Adipocyte (in vitro differentiated cells): ENCODE measurements around the gene BCO2.
A peak's percentile ranks its signal among the peaks of the same experiment; 100 is the strongest.

Experiments
- DNase-seq: peaks from one replicate; pipeline ENCODE4 v3.0.0-alpha.2; 2015; ENCODE audit warnings: low read depth
- H3K27me3 ChIP-seq: replicated peaks from 2 replicates; pipeline ENCODE4 v1.7.0; 2013; ENCODE audit warnings: mild to moderate bottlenecking, low read length, moderate library complexity; ENCODE audit not compliant: control insufficient read depth, insufficient read depth
- H3K36me3 ChIP-seq: 2 replicates; pipeline ENCODE4 v1.7.0; 2013; ENCODE audit warnings: low read length, mild to moderate bottlenecking, moderate library complexity; ENCODE audit not compliant: control insufficient read depth, insufficient read depth, severe bottlenecking
- H3K4me1 ChIP-seq: 2 replicates; pipeline ENCODE4 v1.7.0; 2013; ENCODE audit warnings: mild to moderate bottlenecking, low read length, moderate library complexity; ENCODE audit not compliant: control insufficient read depth, insufficient read depth
- H3K4me3 ChIP-seq: 2 replicates; pipeline ENCODE4 v1.7.0; 2013; ENCODE audit warnings: mild to moderate bottlenecking, low read length, moderate library complexity
- H3K9ac ChIP-seq: 2 replicates; pipeline ENCODE4 v1.7.0; 2013; ENCODE audit warnings: mild to moderate bottlenecking, low read length, moderate library complexity
- H3K9me3 ChIP-seq: 2 replicates; pipeline ENCODE4 v1.7.0; 2013; ENCODE audit warnings: mild to moderate bottlenecking, low read length, moderate library complexity; ENCODE audit not compliant: control insufficient read depth

The BCO2 gene

DNA sequence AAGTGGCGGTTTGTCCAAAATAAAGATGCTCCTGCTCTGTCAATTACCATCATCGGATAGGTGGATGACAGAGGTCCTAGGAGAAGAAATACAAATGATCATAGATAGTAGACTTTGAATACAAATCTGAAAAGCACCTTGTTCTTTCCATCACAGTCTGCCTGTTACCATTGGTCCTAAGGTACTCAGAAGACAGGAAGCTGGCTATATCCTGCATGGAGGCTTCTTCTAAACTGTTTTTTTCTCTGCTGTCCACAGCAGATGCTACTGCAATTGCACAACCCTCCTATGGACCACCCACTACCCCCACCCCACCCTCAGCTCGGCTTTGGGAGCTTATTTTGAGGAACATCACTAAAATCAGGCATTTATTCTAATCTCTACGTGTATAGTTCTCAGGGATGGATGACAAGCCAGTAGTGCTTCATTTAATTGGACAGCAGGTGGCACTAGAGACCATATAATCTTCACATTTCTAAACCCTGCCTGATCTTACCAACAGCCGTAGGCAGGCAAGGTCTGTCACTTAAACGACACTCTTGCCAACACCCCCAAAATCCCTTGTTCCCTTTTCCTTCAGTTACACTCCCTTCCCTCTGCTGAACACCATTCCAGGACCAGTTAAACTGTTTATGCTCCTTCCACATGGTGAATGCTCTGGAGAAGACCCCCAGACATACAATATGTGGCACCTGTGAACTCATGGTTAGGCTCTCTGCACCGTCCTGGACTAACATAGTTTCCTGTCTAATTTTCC, 44.3 kb downstream of the BCO2 start:
- DNase-seq = peak; percentile 88

DNA sequence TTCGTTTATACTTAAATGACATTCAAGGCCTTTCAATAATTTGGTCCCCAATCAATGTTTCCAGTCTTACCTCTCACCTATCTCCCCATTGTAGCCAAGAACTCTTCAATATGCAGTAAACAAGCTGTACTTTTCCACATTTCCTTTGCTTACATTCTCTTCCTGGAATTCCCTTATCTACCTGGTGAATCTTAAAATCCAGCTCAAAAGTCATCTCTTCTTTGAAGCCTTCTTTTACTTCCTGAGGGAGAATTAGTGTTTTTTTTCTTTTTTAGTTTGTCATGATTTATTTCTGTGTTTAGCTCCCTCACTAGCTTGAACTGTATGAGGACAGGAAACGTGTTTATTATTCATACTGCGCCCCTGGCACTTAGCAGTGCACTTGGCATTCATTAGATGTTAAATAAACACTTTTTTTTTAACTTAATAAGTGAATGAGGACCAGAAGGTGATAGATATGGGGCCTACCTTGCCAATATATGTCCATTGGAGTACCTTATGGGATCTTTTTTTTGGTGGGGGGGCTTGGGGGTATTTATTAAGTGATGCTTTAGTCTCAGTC, 46.0 kb downstream of the BCO2 start:
- DNase-seq = no peak
- Histone ChIP-seq H3K36me3 (no peaks in the 10 kb centered on the region), H3K27me3 (no peaks in the 10 kb centered on the region), H3K9ac (no peak overlapping the region), H3K9me3 (no peaks in the 10 kb centered on the region), H3K4me3 (no peak overlapping the region), H3K4me1 (peaks cover 7% of the 10 kb centered on the region)

More for the DNA sequence above, 44.3 kb downstream of the BCO2 start:
- Histone ChIP-seq H3K4me1 (peaks cover 7% of the 10 kb centered on the region), H3K36me3 (no peaks in the 10 kb centered on the region), H3K9me3 (no peaks in the 10 kb centered on the region), H3K4me3 (no peak overlapping the region), H3K9ac (no peak overlapping the region), H3K27me3 (no peaks in the 10 kb centered on the region)

DNA sequence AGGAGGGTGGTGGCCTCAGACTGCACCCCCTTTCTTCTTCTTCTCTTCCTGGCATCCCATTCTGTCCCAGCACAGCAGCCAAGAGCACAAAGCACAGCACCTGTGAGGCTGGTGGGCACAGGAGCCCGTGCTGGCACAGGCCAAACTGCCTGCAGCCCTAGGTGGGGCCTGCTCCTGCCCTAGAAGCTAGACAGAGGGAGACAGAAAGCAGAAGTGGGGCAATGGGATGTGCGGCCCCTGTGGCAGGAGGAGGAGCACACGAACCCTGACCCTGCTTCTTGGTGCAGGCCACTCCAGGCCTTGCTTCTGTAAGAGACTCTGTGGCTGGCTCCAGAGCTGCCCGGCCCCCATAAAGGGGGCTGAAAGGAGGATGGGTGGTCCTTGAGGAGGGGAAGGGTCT, 47.0 kb downstream of the BCO2 start:
- H3K4me1 ChIP-seq = peaks cover 6% of the 10 kb centered on the region
- no peak for DNase-seq
- no peaks in the 10 kb centered on the region for H3K36me3 ChIP-seq
- H3K4me3 ChIP-seq = no peak overlapping the region
- H3K9me3 ChIP-seq = no peaks in the 10 kb centered on the region
- H3K9ac ChIP-seq = no peak overlapping the region
- no peaks in the 10 kb centered on the region for H3K27me3 ChIP-seq

DNA sequence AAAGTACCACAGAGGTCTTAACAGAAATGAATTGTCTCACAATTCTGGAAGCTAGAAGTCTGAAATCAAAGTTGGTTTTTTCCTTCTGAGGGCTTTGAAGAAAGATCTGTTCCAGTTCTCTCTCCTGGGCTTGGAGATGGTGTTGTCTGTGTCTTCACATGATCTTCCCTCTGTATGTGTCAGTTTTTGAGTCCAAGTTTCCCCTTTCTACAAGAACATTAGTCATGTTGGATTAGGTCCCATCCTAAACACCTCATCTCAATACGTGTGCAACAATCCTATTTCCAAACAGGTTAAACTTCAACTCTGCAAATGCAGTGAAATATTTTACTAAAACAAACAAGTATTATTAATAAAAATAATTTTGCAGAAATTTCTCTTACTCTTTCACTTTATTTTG, 47.8 kb downstream of the BCO2 start:
- Histone ChIP-seq H3K27me3 (no peaks in the 10 kb centered on the region), H3K4me3 (no peak overlapping the region), H3K9me3 (no peaks in the 10 kb centered on the region), H3K36me3 (no peaks in the 10 kb centered on the region), H3K4me1 (peaks cover 15% of the 10 kb centered on the region), H3K9ac (no peak overlapping the region)
- no peak for DNase-seq

DNA sequence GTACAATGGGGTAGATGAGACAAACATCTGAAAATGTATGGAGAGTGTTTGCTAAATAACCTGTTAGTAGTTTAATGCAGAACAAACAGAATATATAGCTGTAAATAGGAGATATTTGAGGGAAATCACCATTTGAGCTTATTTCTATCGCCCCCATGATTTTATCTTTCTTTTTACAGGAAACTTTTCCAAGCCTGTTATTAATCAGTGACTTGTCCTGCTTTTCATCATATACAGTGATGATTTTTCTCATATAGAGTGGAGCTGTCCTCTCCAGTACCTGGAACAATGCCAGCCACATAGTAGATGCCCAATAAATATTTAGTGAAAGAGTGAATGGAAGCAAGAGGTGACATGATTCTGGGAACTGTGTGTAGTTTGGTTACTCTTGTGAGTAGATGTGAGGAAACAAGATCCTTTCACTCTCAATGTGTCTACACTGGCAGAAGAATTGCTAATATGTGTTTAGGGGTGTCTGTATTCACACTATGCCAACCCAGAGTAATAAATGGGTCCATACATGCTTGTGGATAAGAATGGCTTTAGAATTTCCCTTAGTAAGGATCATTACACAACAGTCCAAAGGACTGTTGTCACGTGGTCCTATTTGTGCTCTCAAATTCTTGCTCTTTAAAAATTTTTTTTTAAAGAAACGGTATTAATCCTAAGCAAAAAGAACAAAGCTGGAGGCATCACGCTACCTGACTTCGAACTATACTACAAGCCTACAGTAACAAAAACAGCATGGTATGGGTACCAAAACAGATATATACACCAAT, 48.6 kb downstream of the BCO2 start:
- H3K9me3 ChIP-seq = no peaks in the 10 kb centered on the region
- H3K36me3 ChIP-seq = peaks cover 6% of the 10 kb centered on the region
- peaks cover 16% of the 10 kb centered on the region for H3K4me1 ChIP-seq
- no peak overlapping the region for H3K9ac ChIP-seq
- H3K27me3 ChIP-seq = no peaks in the 10 kb centered on the region
- no peak for DNase-seq
- H3K4me3 ChIP-seq = no peak overlapping the region

DNA sequence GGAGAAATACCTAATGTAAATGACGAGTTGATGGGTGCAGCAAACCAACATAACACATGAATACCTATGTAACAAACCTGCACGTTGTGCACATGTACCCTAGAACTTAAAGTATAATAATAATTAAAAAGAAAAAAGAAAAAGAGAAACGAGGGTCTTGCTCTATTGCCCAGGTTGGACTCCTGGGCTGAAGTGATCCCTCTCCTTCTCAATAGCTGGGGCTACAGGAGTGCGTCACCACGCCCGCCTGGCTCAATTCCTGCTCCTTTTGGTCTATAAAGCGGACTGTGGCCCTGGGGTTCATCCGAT, 50.4 kb downstream of the BCO2 start:
- H3K4me1 ChIP-seq = peaks cover 28% of the 10 kb centered on the region
- H3K27me3 ChIP-seq = no peaks in the 10 kb centered on the region
- no peaks in the 10 kb centered on the region for H3K9me3 ChIP-seq
- peak overlapping the region; percentile 84 for H3K4me3 ChIP-seq
- DNase-seq = no peak
- peak overlapping the region; percentile 90 for H3K9ac ChIP-seq
- peaks cover 20% of the 10 kb centered on the region for H3K36me3 ChIP-seq

DNA sequence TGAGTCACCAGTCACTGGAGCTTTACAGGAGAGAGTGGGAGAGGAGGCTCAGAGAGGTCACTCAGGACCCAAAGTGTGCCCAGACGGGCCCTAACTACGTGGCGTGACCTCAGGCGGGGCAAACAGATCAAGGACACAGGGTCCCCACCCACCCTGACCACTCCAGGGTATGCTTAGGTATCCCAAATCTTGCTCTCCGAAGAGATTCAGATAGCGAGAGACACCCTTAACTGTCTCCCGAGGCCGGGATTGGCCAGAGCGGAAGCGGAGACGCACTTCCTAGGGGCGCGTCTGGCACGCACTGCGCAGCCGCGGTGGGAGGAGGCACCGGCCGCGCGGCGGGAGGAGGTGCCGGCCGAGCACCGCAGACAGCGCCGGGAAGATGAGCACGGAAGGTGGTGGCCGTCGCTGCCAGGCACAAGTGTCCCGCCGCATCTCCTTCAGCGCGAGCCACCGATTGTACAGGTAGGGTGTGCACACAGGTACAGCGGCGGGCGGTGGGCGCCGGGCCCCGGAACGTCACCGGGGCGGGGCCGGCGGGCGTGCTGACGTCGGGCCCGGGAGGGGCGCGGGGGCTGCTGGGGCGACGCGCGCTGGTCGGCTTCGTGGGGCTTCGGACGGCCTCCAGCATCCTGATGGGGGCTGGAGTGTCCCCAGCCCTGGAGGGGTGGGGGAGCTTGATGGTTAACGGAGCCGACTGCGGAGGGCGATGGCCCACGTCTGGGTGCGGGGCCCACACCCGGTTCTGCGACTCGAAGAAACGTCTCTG, 50.9 kb downstream of the BCO2 start, which contains the start of gene PTS:
PTS (plus strand) TSS at position 367 of the 769 bp plus-strand sequence; CDS start at position 383, 16 bp downstream.
- peak; percentile 97 for DNase-seq
- Histone ChIP-seq H3K9ac (peak within 1 kb of the TSS; percentile 90), H3K36me3 (peaks cover 25% of the 10 kb centered on the region), H3K27me3 (no peaks in the 10 kb centered on the region), H3K9me3 (no peaks in the 10 kb centered on the region), H3K4me3 (peak within 1 kb of the TSS; percentile 84), H3K4me1 (peaks cover 28% of the 10 kb centered on the region)

DNA sequence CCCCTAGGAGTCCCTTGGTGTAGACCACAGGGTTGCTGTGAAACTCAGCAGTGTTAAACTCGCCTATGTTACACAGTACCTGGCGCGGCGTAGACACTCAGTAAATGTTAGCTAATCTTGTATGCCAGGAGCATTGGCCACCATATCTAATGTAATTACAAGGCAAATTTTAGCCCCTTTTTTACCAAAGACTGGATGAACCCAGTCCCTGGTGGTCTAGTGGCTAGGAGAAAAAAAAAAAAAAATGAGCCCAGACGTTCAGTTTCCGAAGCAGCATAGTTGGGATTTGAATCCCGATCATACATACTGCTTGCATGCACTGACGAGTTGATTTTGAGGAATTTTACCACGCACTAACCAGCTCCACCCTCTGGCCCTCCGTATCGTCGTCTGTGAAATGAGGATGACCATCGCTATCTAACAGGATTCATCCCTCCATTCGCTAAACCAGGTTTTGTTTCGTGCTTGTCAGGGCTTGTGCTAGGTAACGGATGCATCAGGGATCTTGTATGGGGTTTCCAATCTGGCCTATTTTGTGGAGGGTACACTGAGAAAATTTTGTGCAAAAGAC, 51.6 kb downstream of the BCO2 start:
- Histone ChIP-seq H3K36me3 (peaks cover 29% of the 10 kb centered on the region), H3K4me3 (peak overlapping the region; percentile 84), H3K4me1 (peaks cover 28% of the 10 kb centered on the region), H3K9me3 (no peaks in the 10 kb centered on the region), H3K27me3 (no peaks in the 10 kb centered on the region), H3K9ac (peak overlapping the region; percentile 90)
- peak; percentile 53 for DNase-seq

DNA sequence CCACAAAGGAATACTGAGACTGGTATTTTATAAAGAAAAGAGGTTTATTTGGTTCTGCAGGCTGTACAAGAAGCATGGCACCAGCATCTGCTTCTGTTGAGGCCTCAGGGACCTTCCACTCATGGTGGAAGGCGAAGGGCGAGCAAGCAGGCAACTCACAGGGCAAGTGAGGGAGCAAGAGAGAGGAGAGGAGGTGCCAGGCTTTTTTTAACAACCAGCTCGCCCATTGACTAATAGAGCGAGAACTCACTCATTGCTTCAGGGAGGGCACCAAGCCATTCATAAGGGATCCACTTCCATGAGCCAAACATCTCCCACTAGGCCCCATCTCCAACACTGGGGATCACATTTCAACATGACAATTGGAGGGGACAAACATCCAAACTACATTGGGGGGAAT, 52.2 kb downstream of the BCO2 start:
- Histone ChIP-seq H3K27me3 (no peaks in the 10 kb centered on the region), H3K36me3 (peaks cover 34% of the 10 kb centered on the region), H3K9ac (peak overlapping the region; percentile 90), H3K4me3 (peak overlapping the region; percentile 84), H3K9me3 (no peaks in the 10 kb centered on the region), H3K4me1 (peaks cover 28% of the 10 kb centered on the region)
- no peak for DNase-seq

DNA sequence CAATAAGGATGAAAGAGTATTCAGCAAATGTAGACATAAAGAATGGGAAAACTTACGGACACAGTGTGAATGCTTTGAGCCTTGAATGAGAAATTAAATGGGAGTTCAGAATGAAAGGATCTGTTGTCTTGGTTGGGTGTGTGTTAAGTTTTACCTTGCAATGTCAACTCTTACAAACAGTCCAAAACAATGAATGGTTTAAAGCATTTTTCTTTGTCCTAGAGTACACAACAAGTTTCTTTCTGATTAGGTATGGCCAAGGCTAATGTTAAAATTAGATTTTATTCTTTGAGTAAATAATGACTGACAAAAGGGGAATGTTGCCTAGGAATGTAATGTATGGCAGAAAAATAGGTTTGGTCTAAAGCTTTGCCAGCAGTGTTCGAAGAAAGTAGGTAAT, 53.4 kb downstream of the BCO2 start:
- H3K9ac ChIP-seq = no peak overlapping the region
- H3K9me3 ChIP-seq = no peaks in the 10 kb centered on the region
- no peak overlapping the region for H3K4me3 ChIP-seq
- H3K4me1 ChIP-seq = peaks cover 25% of the 10 kb centered on the region
- H3K36me3 ChIP-seq = peaks cover 44% of the 10 kb centered on the region
- no peak for DNase-seq
- H3K27me3 ChIP-seq = no peaks in the 10 kb centered on the region
